Upper lobe of left lung (tissue), 6 donors: ENCODE results near the gene DDX24. TPM values are rescaled to one million over a fixed set of nuclear protein-coding genes. Genes with fewer than 3 reads are reported as not detected.

Source experiments
- ATAC-seq, 2 donors: fragments of 200-7000 bp; cut with Tn5 transposase; one replicate each; pipeline ENCODE4 v1.9.1; 2022; ENCODE audit warnings: mild to moderate bottlenecking in 2 of 2, moderate library complexity in 2 of 2; ENCODE audit not compliant: low FRiP score in 2 of 2
- DNase-seq, 2 donors: peaks; one replicate each; pipeline ENCODE4 v3.0.0-alpha.2; 2019 to 2020
- H3K27ac ChIP-seq, 4 donors: fragments of 200-600 bp; sonication (generic); one replicate each; pipeline ENCODE4 v1.5.1; 2016 to 2019
- H3K27me3 ChIP-seq, 4 donors: fragments of 200-600 bp; sonication (generic); one replicate each; pipeline ENCODE4 v1.5.1; 2017 to 2019
- H3K36me3 ChIP-seq, 4 donors: fragments of 200-600 bp; sonication (generic); one replicate each; pipeline ENCODE4 v1.5.1; 2016 to 2019
- H3K4me1 ChIP-seq, 4 donors: fragments of 200-600 bp; sonication (generic); one replicate each; pipeline ENCODE4 v1.5.1; 2018 to 2019
- H3K4me3 ChIP-seq, 4 donors: fragments of 200-600 bp; sonication (generic); one replicate each; pipeline ENCODE4 v1.5.1; 2017 to 2019; ENCODE audit warnings: mild to moderate bottlenecking in 2 of 4, moderate library complexity in 1 of 4
- H3K9me3 ChIP-seq, 4 donors: fragments of 200-600 bp; sonication (generic); one replicate each; pipeline ENCODE4 v1.5.1; 2018 to 2019
- CTCF ChIP-seq, 6 experiments: fragments of 450-650 bp in 4 of 6; fragments of 200-600 bp in 2 of 6; sonication (generic) in 2 of 6; IDR thresholded peaks; one replicate each; pipeline ENCODE4 v1.5.1; 2016 to 2019; ENCODE audit warnings: antibody characterized with exemption in 6 of 6
- EP300 ChIP-seq, 4 donors: sonication (generic); formaldehyde crosslinking; IDR thresholded peaks; one replicate each; pipeline ENCODE4 v1.5.1; 2017; ENCODE audit warnings: antibody characterized with exemption in 4 of 4, control low read depth in 2 of 4
- POLR2A ChIP-seq, 4 donors: fragments of 450-650 bp; IDR thresholded peaks; one replicate each; pipeline ENCODE4 v1.5.1; 2016 to 2017; ENCODE audit warnings: antibody characterized with exemption in 4 of 4, mild to moderate bottlenecking in 2 of 4
- POLR2AphosphoS5 ChIP-seq, 2 donors: sonication (generic); formaldehyde crosslinking; IDR thresholded peaks; one replicate each; pipeline ENCODE4 v1.5.1; 2017; ENCODE audit warnings: antibody characterized with exemption in 2 of 2
- whole genome bisulfite sequencing, 2 donors: methylation state at CpG; one replicate each; pipeline ENCODE4 v1.1.5; 2017 to 2018; 5-methylcytosine and 5-hydroxymethylcytosine counted together
- total RNA-seq, 6 donors: library from RNA; depleted of rRNA in 4 of 6; stranded (reverse); fragments of >200 nt in 4 of 6; gene quantifications; one replicate each; pipeline versions ENCODE4 v1.1.0 to v1.2.1, GENCODE V29; 2016 to 2021
- donor health status: DM: no; HTN: no; CAD: no; lungs with moderate emphysema.
- donor health status: DM: no; HTN: yes; CAD: no; lungs with severe emphysema.

DDX24 gene
- total RNA-seq, 6 donors from 2014 or later: 124 to 189 (median 154) TPM

DNA sequence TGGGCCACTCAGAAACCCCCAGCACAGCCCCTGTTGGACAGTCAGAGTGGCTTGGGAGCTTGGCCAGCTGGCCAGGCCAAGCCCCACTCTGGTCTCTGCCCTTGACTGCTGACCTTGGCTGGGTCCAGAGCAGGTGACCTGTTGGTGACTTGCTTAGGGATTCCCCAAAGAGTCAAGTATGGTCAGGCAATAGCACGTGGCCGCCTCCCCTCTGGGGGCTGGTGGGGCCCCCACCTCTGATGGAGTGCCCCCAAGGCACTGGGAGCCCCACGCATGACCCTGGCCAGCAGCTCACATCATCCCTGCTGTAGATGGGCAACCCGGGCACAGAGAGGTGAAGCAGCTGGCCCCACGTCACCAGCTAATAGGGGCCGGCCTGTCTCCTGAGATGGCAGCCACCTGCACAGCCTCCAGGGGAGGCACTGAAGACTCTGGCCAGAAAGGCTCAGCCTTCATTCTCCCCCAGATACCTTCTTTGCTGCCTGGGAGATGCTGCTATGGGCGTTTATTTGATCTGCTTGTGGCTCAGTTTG is 82.1 kb downstream of the DDX24 start:
- ATAC-seq: no peak
- H3K36me3 ChIP-seq: no peaks in the 10 kb centered on the region
- H3K4me1 ChIP-seq: no peaks in the 10 kb centered on the region
- 80% methylated on average over 7 of the region's 7 CpGs; no CpG with 5 or more reads in 1 of the 2 donors for WGBS, 2 donors
- peaks cover 0 to 5% (median 0%) of the 10 kb centered on the region in 4 donors for H3K27me3 ChIP-seq
- no peak for DNase-seq
- H3K4me3 ChIP-seq: no peak overlapping the region
- TF ChIP-seq POLR2A (IDR thresholded peaks at IDR 0.05): no peak
- TF ChIP-seq CTCF (IDR thresholded peaks at IDR 0.05): no peak
- TF ChIP-seq EP300 (IDR thresholded peaks at IDR 0.05): no peak
- TF ChIP-seq POLR2AphosphoS5 (IDR thresholded peaks at IDR 0.05): no peak
- no peak overlapping the region for H3K27ac ChIP-seq
- H3K9me3 ChIP-seq: no peaks in the 10 kb centered on the region

Other genes with a start within 250 kb of the DDX24 start
- 10 to 100 TPM in 1 of 6 donors, 1 to 10 TPM in 3, not detected in 2; 1.6 to 13.4 (median 1.9) TPM for gene FAM181A, start 153.9 kb downstream of the DDX24 start, total RNA-seq
- gene ASB2, start 104.6 kb downstream of the DDX24 start, total RNA-seq: 1 to 10 TPM in 3 of 6 donors, under 1 TPM in 2, not detected in 1; 0.76 to 2.2 (median 1.9) TPM
- not detected for gene CCDC197, start 83.9 kb downstream of the DDX24 start, total RNA-seq
- 1 to 10 TPM in 4 of 6 donors, under 1 TPM in 2; 0.22 to 1.8 (median 1.1) TPM for gene OTUB2, start 54.9 kb downstream of the DDX24 start, total RNA-seq
- 10 to 100 TPM in 4 of 6 donors, 1 to 10 TPM in 2; 8.0 to 19.8 (median 15.2) TPM for gene IFI27L1, start 108 bp upstream of the DDX24 start, total RNA-seq
- 100 to 1,000 TPM; 210 to 729 (median 328) TPM for gene IFI27, start 29.5 kb upstream of the DDX24 start, total RNA-seq
- gene IFI27L2, start 48.4 kb upstream of the DDX24 start, total RNA-seq: 100 to 1,000 TPM in 2 of 6 donors, 10 to 100 TPM in 4; 45.2 to 118 (median 70.8) TPM
- 10 to 100 TPM in 2 of 6 donors, 1 to 10 TPM in 4; 3.0 to 18.4 (median 6.3) TPM for gene PPP4R4, start 93.1 kb upstream of the DDX24 start, total RNA-seq
- under 1 TPM in 1 of 6 donors, not detected in 5; 0.10 TPM for gene SERPINA10, start 212.1 kb upstream of the DDX24 start, total RNA-seq
- under 1 TPM in 3 of 6 donors, not detected in 3; 0.46 to 0.51 (median 0.49) TPM for gene SERPINA6, start 242.1 kb upstream of the DDX24 start, total RNA-seq